Measurements from ENCODE around the gene PNLIPRP3. TPM values are rescaled to one million over a fixed set of nuclear protein-coding genes. Genes with fewer than 3 reads are reported as not detected.

The PNLIPRP3 gene
- total RNA-seq, 1 experiment from 2014 or later: not detected

DNA sequence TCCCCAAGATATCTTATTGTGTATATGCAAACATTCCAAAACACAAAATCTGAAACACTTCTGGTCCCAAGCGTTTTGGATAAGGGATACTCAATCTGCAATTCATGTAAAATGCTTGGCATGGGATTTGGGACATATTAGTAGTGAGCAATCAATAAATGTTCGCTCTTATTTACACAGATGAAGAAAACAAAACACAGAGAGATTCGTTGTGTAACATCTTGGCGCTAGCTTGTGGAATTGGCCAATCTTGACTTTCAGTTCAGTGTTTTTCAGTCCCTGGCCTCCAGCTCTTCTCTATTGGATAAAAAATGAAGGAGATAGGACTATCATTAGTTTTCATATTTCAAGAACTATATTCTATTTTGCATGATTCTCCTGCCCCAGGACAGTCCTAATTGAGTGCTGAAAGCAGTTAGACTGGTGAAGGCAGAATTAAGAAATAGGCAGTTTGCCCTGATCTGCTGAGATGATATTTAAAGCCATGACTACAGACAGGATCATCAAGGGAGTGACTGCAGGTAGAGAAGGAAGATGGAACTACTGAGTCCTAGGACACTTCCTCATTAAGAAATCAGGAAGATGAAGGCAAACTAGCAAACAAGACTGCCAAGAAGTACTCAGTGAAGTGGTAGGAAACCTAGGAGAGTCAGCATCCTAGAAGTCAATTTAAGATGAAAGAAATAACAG, 1.8 kb downstream of the PNLIPRP3 start:
- ChIA-PET CTCF (no interaction called here), POLR2A (no interaction called here)
- Mint-ChIP-seq H3K4me1 (no peaks in the 10 kb centered on the region), H3K4me3 (no peak overlapping the region), H3K27me3 (ENCODE audit: low read depth) (no peaks in the 10 kb centered on the region; the same call in 1 of the 2 replicates), H3K27ac (no peak overlapping the region), H3K9me3 (no peaks in the 10 kb centered on the region), H3K36me3 (no peaks in the 10 kb centered on the region)
- no peak for ATAC-seq
- TF ChIP-seq, protein P1, sequence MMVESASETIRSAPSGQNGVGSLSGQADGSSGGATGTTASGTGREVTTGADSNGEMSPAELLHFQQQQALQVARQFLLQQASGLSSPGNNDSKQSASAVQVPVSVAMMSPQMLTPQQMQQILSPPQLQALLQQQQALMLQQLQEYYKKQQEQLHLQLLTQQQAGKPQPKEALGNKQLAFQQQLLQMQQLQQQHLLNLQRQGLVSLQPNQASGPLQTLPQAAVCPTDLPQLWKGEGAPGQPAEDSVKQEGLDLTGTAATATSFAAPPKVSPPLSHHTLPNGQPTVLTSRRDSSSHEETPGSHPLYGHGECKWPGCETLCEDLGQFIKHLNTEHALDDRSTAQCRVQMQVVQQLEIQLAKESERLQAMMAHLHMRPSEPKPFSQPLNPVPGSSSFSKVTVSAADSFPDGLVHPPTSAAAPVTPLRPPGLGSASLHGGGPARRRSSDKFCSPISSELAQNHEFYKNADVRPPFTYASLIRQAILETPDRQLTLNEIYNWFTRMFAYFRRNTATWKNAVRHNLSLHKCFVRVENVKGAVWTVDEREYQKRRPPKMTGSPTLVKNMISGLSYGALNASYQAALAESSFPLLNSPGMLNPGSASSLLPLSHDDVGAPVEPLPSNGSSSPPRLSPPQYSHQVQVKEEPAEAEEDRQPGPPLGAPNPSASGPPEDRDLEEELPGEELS (CRISPR knock-in tag; IDR thresholded peaks at IDR 0.05): no peak
- TF ChIP-seq, protein P2, sequence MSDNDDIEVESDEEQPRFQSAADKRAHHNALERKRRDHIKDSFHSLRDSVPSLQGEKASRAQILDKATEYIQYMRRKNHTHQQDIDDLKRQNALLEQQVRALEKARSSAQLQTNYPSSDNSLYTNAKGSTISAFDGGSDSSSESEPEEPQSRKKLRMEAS (CRISPR knock-in tag; IDR thresholded peaks at IDR 0.05): no peak
- no peak for DNase-seq (ENCODE audit: low spot score)

DNA sequence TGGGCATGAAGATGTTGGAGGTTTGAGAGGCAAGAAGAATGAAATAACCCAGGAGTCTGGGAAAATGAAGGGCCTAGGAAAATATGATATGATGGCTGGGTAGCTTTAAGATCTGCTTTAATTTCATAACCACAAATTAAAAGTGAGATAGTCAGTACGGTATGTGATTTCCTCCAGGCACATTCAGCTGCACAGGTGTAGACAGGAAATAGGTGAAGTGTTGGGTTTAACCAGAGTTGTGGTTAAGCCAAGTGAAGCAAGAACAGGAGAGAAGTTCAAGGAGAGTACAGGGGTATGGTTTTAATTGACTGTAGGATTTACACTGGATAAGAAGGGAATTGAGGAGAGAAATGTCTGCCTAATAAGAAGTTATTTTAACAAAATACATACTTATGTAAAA, 2.6 kb downstream of the PNLIPRP3 start:
- no peak overlapping the region for H3K4me3 Mint-ChIP-seq
- no peaks in the 10 kb centered on the region for H3K36me3 Mint-ChIP-seq
- no peaks in the 10 kb centered on the region for H3K9me3 Mint-ChIP-seq
- no peak for DNase-seq (ENCODE audit: low spot score)
- H3K27ac Mint-ChIP-seq: no peak overlapping the region
- no peaks in the 10 kb centered on the region for H3K4me1 Mint-ChIP-seq
- no peak for ATAC-seq
- TF ChIP-seq, protein P3, sequence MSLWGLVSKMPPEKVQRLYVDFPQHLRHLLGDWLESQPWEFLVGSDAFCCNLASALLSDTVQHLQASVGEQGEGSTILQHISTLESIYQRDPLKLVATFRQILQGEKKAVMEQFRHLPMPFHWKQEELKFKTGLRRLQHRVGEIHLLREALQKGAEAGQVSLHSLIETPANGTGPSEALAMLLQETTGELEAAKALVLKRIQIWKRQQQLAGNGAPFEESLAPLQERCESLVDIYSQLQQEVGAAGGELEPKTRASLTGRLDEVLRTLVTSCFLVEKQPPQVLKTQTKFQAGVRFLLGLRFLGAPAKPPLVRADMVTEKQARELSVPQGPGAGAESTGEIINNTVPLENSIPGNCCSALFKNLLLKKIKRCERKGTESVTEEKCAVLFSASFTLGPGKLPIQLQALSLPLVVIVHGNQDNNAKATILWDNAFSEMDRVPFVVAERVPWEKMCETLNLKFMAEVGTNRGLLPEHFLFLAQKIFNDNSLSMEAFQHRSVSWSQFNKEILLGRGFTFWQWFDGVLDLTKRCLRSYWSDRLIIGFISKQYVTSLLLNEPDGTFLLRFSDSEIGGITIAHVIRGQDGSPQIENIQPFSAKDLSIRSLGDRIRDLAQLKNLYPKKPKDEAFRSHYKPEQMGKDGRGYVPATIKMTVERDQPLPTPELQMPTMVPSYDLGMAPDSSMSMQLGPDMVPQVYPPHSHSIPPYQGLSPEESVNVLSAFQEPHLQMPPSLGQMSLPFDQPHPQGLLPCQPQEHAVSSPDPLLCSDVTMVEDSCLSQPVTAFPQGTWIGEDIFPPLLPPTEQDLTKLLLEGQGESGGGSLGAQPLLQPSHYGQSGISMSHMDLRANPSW (CRISPR knock-in tag; conservative IDR thresholded peaks at IDR 0.05; ENCODE audit: low read depth): no peak
- TF ChIP-seq, protein P4, sequence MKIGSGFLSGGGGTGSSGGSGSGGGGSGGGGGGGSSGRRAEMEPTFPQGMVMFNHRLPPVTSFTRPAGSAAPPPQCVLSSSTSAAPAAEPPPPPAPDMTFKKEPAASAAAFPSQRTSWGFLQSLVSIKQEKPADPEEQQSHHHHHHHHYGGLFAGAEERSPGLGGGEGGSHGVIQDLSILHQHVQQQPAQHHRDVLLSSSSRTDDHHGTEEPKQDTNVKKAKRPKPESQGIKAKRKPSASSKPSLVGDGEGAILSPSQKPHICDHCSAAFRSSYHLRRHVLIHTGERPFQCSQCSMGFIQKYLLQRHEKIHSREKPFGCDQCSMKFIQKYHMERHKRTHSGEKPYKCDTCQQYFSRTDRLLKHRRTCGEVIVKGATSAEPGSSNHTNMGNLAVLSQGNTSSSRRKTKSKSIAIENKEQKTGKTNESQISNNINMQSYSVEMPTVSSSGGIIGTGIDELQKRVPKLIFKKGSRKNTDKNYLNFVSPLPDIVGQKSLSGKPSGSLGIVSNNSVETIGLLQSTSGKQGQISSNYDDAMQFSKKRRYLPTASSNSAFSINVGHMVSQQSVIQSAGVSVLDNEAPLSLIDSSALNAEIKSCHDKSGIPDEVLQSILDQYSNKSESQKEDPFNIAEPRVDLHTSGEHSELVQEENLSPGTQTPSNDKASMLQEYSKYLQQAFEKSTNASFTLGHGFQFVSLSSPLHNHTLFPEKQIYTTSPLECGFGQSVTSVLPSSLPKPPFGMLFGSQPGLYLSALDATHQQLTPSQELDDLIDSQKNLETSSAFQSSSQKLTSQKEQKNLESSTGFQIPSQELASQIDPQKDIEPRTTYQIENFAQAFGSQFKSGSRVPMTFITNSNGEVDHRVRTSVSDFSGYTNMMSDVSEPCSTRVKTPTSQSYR (CRISPR knock-in tag; IDR thresholded peaks at IDR 0.05): no peak
- TF ChIP-seq FOXJ3 (CRISPR knock-in tag; IDR thresholded peaks at IDR 0.05; ENCODE audit: borderline replicate concordance) (no peak), JUN (CRISPR knock-in tag; IDR thresholded peaks at IDR 0.05) (no peak), TEAD1 (CRISPR knock-in tag; IDR thresholded peaks at IDR 0.05) (no peak), TEAD4 (CRISPR knock-in tag; IDR thresholded peaks at IDR 0.05) (no peak), TCF7 (CRISPR knock-in tag; IDR thresholded peaks at IDR 0.05; ENCODE audit: low read depth) (no peak), NFE2L1 (CRISPR knock-in tag; IDR thresholded peaks at IDR 0.05) (no peak), CREM (CRISPR knock-in tag; IDR thresholded peaks at IDR 0.05) (no peak), SMAD3 (CRISPR knock-in tag; IDR thresholded peaks at IDR 0.05; ENCODE audit: borderline replicate concordance) (no peak), GRHL2 (CRISPR knock-in tag; IDR thresholded peaks at IDR 0.05; ENCODE audit: insufficient replicate concordance, severe bottlenecking) (no peak), CBFB (CRISPR knock-in tag; IDR thresholded peaks at IDR 0.05; ENCODE audit: low read depth) (no peak)
- TF ChIP-seq, protein P5, sequence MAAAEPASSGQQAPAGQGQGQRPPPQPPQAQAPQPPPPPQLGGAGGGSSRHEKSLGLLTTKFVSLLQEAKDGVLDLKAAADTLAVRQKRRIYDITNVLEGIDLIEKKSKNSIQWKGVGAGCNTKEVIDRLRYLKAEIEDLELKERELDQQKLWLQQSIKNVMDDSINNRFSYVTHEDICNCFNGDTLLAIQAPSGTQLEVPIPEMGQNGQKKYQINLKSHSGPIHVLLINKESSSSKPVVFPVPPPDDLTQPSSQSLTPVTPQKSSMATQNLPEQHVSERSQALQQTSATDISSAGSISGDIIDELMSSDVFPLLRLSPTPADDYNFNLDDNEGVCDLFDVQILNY (CRISPR knock-in tag; IDR thresholded peaks at IDR 0.05): no peak
- TF ChIP-seq, protein P6, sequence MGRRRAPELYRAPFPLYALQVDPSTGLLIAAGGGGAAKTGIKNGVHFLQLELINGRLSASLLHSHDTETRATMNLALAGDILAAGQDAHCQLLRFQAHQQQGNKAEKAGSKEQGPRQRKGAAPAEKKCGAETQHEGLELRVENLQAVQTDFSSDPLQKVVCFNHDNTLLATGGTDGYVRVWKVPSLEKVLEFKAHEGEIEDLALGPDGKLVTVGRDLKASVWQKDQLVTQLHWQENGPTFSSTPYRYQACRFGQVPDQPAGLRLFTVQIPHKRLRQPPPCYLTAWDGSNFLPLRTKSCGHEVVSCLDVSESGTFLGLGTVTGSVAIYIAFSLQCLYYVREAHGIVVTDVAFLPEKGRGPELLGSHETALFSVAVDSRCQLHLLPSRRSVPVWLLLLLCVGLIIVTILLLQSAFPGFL (CRISPR knock-in tag; IDR thresholded peaks at IDR 0.05; ENCODE audit: borderline replicate concordance): no peak
- TF ChIP-seq, protein P7, sequence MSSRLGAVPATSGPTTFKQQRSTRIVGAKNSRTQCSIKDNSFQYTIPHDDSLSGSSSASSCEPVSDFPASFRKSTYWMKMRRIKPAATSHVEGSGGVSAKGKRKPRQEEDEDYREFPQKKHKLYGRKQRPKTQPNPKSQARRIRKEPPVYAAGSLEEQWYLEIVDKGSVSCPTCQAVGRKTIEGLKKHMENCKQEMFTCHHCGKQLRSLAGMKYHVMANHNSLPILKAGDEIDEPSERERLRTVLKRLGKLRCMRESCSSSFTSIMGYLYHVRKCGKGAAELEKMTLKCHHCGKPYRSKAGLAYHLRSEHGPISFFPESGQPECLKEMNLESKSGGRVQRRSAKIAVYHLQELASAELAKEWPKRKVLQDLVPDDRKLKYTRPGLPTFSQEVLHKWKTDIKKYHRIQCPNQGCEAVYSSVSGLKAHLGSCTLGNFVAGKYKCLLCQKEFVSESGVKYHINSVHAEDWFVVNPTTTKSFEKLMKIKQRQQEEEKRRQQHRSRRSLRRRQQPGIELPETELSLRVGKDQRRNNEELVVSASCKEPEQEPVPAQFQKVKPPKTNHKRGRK (CRISPR knock-in tag; IDR thresholded peaks at IDR 0.05; ENCODE audit: borderline replicate concordance): no peak
- no peaks in the 10 kb centered on the region; the same call in 1 of the 2 replicates for H3K27me3 Mint-ChIP-seq (ENCODE audit: low read depth)
- CTCF ChIA-PET: no interaction called here
- POLR2A ChIA-PET: no interaction called here

All from WTC11 (cell line).